ENCODE measurements around the gene BCAS3.
"Not testable (repeated sequence)": the region's sequence is repeated elsewhere in the genome, so short reads cannot be mapped to it uniquely, and the experiment has no call there.

The BCAS3 gene

GRCh38 chr17:60677308-60678117 is at the start of gene BCAS3:
BCAS3 (plus strand) TSS chr17:60677851.
- peak; percentile 100 for DNase-seq

- no peak for DNase-seq
Observed at GRCh38 chr17:60628252-60628889, 49.3 kb upstream of the BCAS3 start.

- no peak for DNase-seq
Observed at GRCh38 chr17:60629120-60629519, 48.5 kb upstream of the BCAS3 start.

- no peak for DNase-seq
Observed at GRCh38 chr17:60630352-60630751, 47.3 kb upstream of the BCAS3 start.

- DNase-seq: no peak
Observed at GRCh38 chr17:60631119-60631518, 46.5 kb upstream of the BCAS3 start.

- no peak for DNase-seq
Observed at GRCh38 chr17:60637683-60638082, 40.0 kb upstream of the BCAS3 start.

- no peak for DNase-seq
Observed at GRCh38 chr17:60639019-60639330, 38.7 kb upstream of the BCAS3 start.

- no peak for DNase-seq
Observed at GRCh38 chr17:60640503-60640902, 37.1 kb upstream of the BCAS3 start.

- DNase-seq: no peak
Observed at GRCh38 chr17:60641126-60641525, 36.5 kb upstream of the BCAS3 start.

- DNase-seq: peak; percentile 70
Observed at GRCh38 chr17:60641810-60642220, 35.8 kb upstream of the BCAS3 start.

- DNase-seq: no peak
Observed at GRCh38 chr17:60645918-60646523, 31.6 kb upstream of the BCAS3 start.

GRCh38 chr17:60646701-60647100 is 30.9 kb upstream of the BCAS3 start:
- DNase-seq: no peak

GRCh38 chr17:60647705-60648104 is 29.9 kb upstream of the BCAS3 start:
- no peak for DNase-seq

- no peak for DNase-seq
Observed at GRCh38 chr17:60652454-60653247, 25.0 kb upstream of the BCAS3 start.

GRCh38 chr17:60653569-60653968 is 24.1 kb upstream of the BCAS3 start:
- DNase-seq: no peak

GRCh38 chr17:60656499-60656898 is 21.2 kb upstream of the BCAS3 start:
- DNase-seq: no peak

- no peak for DNase-seq
Observed at GRCh38 chr17:60659156-60659555, 18.5 kb upstream of the BCAS3 start.

- DNase-seq: no peak
Observed at GRCh38 chr17:60661489-60661888, 16.2 kb upstream of the BCAS3 start.

- DNase-seq: no peak
Observed at GRCh38 chr17:60664022-60664421, 13.6 kb upstream of the BCAS3 start.

GRCh38 chr17:60665602-60666001 is 12.0 kb upstream of the BCAS3 start:
- no peak for DNase-seq

GRCh38 chr17:60668741-60669140 is 8.9 kb upstream of the BCAS3 start:
- DNase-seq: not testable (repeated sequence)

GRCh38 chr17:60671482-60671881 is 6.2 kb upstream of the BCAS3 start:
- no peak for DNase-seq

GRCh38 chr17:60674637-60675036 is 3.0 kb upstream of the BCAS3 start:
- DNase-seq: not testable (repeated sequence)
